Mesodermal cell (in vitro differentiated cells): ENCODE measurements around the gene PDE9A.

Source experiments
- H3K27ac ChIP-seq: 2 replicates; pipeline ENCODE4 v1.7.0; 2013; ENCODE audit warnings: mild to moderate bottlenecking, low read depth, low read length, moderate library complexity; ENCODE audit not compliant: severe bottlenecking
- H3K36me3 ChIP-seq: 2 replicates; pipeline ENCODE4 v1.7.1; 2013; ENCODE audit warnings: mild to moderate bottlenecking, low read length, moderate library complexity; ENCODE audit not compliant: control insufficient read depth, insufficient read depth
- H3K4me1 ChIP-seq: one replicate; pipeline ENCODE4 v1.7.1; 2013; ENCODE audit warnings: mild to moderate bottlenecking, low read length; ENCODE audit not compliant: insufficient read depth, control insufficient read depth, poor library complexity, severe bottlenecking
- H3K4me3 ChIP-seq: 2 replicates; pipeline ENCODE4 v1.7.0; 2013; ENCODE audit warnings: low read length, control low read depth, mild to moderate bottlenecking; ENCODE audit not compliant: insufficient read depth, poor library complexity, severe bottlenecking; ENCODE audit errors: extremely low read depth
- H3K9me3 ChIP-seq: 2 replicates; pipeline ENCODE4 v1.7.1; 2013; ENCODE audit warnings: mild to moderate bottlenecking, low read length, moderate library complexity; ENCODE audit not compliant: control insufficient read depth
- WGBS, 2 experiments: methylation state at CpG; one replicate each; pipeline ENCODE4 v1.1.5; 2013; ENCODE audit warnings: missing lambda C conversion rate in 2 of 2; ENCODE audit not compliant: insufficient coverage in 2 of 2; 5-methylcytosine and 5-hydroxymethylcytosine counted together

PDE9A gene

GRCh38 chr21:42755766-42756579, 102.6 kb downstream of the PDE9A start:
- Histone ChIP-seq H3K27ac (no peak overlapping the region), H3K4me3 (no peak overlapping the region), H3K4me1 (no peaks in the 10 kb centered on the region), H3K36me3 (peaks cover 6% of the 10 kb centered on the region), H3K9me3 (no peaks in the 10 kb centered on the region)
- WGBS, 2 experiments: 92 to 95% methylated on average over 16 to 19 of the region's 20 CpGs

GRCh38 chr21:42756580-42757250, 103.3 kb downstream of the PDE9A start:
- Histone ChIP-seq H3K4me1 (no peaks in the 10 kb centered on the region), H3K9me3 (no peaks in the 10 kb centered on the region), H3K36me3 (peaks cover 6% of the 10 kb centered on the region), H3K4me3 (no peak overlapping the region), H3K27ac (no peak overlapping the region)
- whole genome bisulfite sequencing, 2 experiments: 93 to 95% methylated on average over 23 to 24 of the region's 24 CpGs

- Histone ChIP-seq H3K36me3 (peaks cover 6% of the 10 kb centered on the region), H3K4me3 (no peak overlapping the region), H3K27ac (no peak overlapping the region), H3K9me3 (no peaks in the 10 kb centered on the region), H3K4me1 (no peaks in the 10 kb centered on the region)
- 98 to 99% methylated on average over 10 of the region's 10 CpGs for WGBS, 2 experiments
Observed at GRCh38 chr21:42757422-42757821, 104.0 kb downstream of the PDE9A start.

- no peak overlapping the region for H3K27ac ChIP-seq
- H3K36me3 ChIP-seq: peaks cover 6% of the 10 kb centered on the region
- no peaks in the 10 kb centered on the region for H3K9me3 ChIP-seq
- WGBS, 2 experiments: 97 to 98% methylated on average over 14 to 17 of the region's 17 CpGs
- H3K4me1 ChIP-seq: no peaks in the 10 kb centered on the region
- no peak overlapping the region for H3K4me3 ChIP-seq
Observed at GRCh38 chr21:42757826-42758655, 104.6 kb downstream of the PDE9A start.

GRCh38 chr21:42758721-42759593, 105.5 kb downstream of the PDE9A start:
- H3K4me1 ChIP-seq: peaks cover 4% of the 10 kb centered on the region
- 90 to 95% methylated on average over 18 to 19 of the region's 20 CpGs for WGBS, 2 experiments
- peaks cover 6% of the 10 kb centered on the region for H3K36me3 ChIP-seq
- no peak overlapping the region for H3K27ac ChIP-seq
- no peaks in the 10 kb centered on the region for H3K9me3 ChIP-seq
- no peak overlapping the region for H3K4me3 ChIP-seq

GRCh38 chr21:42759594-42759927, 106.1 kb downstream of the PDE9A start:
- Histone ChIP-seq H3K4me1 (peaks cover 4% of the 10 kb centered on the region), H3K36me3 (peaks cover 9% of the 10 kb centered on the region), H3K4me3 (no peak overlapping the region), H3K9me3 (no peaks in the 10 kb centered on the region), H3K27ac (no peak overlapping the region)

- H3K9me3 ChIP-seq: no peaks in the 10 kb centered on the region
- no peak overlapping the region for H3K4me3 ChIP-seq
- 86 to 89% methylated on average over 15 to 21 of the region's 23 CpGs for WGBS, 2 experiments
- peaks cover 6% of the 10 kb centered on the region for H3K36me3 ChIP-seq
- H3K4me1 ChIP-seq: peaks cover 4% of the 10 kb centered on the region
- H3K27ac ChIP-seq: no peak overlapping the region
Observed at GRCh38 chr21:42760361-42760950, 107.0 kb downstream of the PDE9A start.

- H3K36me3 ChIP-seq: peaks cover 7% of the 10 kb centered on the region
- 86 to 92% methylated on average over 7 to 19 of the region's 21 CpGs for WGBS, 2 experiments
Observed at GRCh38 chr21:42760951-42761751, 107.7 kb downstream of the PDE9A start.

GRCh38 chr21:42761776-42762335, 108.4 kb downstream of the PDE9A start:
- peaks cover 4% of the 10 kb centered on the region for H3K4me1 ChIP-seq
- peaks cover 13% of the 10 kb centered on the region for H3K36me3 ChIP-seq
- H3K27ac ChIP-seq: no peak overlapping the region
- no peak overlapping the region for H3K4me3 ChIP-seq
- H3K9me3 ChIP-seq: no peaks in the 10 kb centered on the region
- WGBS, 2 experiments: 81 to 85% methylated on average over 12 to 14 of the region's 18 CpGs

More at GRCh38 chr21:42760951-42761751, 107.7 kb downstream of the PDE9A start:
- Histone ChIP-seq H3K4me3 (no peak overlapping the region), H3K9me3 (no peaks in the 10 kb centered on the region), H3K27ac (no peak overlapping the region), H3K4me1 (peaks cover 4% of the 10 kb centered on the region)
